ENCODE data around the gene MGMT. TPM values are rescaled to one million over a fixed set of nuclear protein-coding genes. Genes with fewer than 3 reads are reported as not detected.

Gene MGMT
- total RNA-seq, 1 donor from 2014 or later: 51.4 TPM

GRCh38 chr10:129626796-129627435 lies 159.9 kb downstream of the MGMT start:
- no peak overlapping the region for H3K4me3 ChIP-seq (ENCODE audit: low read depth, low read length)
- no peak for DNase-seq (ENCODE audit: low read depth)
- TF ChIP-seq CTCF (conservative IDR thresholded peaks at IDR 0.05; ENCODE audit: low read depth, low read length): no peak

- no peak for DNase-seq (ENCODE audit: low read depth)
- no peak overlapping the region for H3K4me3 ChIP-seq (ENCODE audit: low read depth, low read length)
- no peak for TF ChIP-seq CTCF (conservative IDR thresholded peaks at IDR 0.05; ENCODE audit: low read depth, low read length)
Measured at GRCh38 chr10:129627442-129627841, 160.4 kb downstream of the MGMT start.

GRCh38 chr10:129628823-129629222 lies 161.8 kb downstream of the MGMT start:
- no peak for TF ChIP-seq CTCF (conservative IDR thresholded peaks at IDR 0.05; ENCODE audit: low read depth, low read length)
- no peak overlapping the region for H3K4me3 ChIP-seq (ENCODE audit: low read depth, low read length)
- no peak for DNase-seq (ENCODE audit: low read depth)

GRCh38 chr10:129629911-129630310 lies 162.9 kb downstream of the MGMT start:
- no peak for TF ChIP-seq CTCF (conservative IDR thresholded peaks at IDR 0.05; ENCODE audit: low read depth, low read length)
- no peak overlapping the region for H3K4me3 ChIP-seq (ENCODE audit: low read depth, low read length)
- DNase-seq (ENCODE audit: low read depth): no peak

GRCh38 chr10:129631006-129631405 lies 164.0 kb downstream of the MGMT start:
- DNase-seq (ENCODE audit: low read depth): no peak
- no peak for TF ChIP-seq CTCF (conservative IDR thresholded peaks at IDR 0.05; ENCODE audit: low read depth, low read length)
- no peak overlapping the region for H3K4me3 ChIP-seq (ENCODE audit: low read depth, low read length)

- TF ChIP-seq CTCF (conservative IDR thresholded peaks at IDR 0.05; ENCODE audit: low read depth, low read length): no peak
- no peak overlapping the region for H3K4me3 ChIP-seq (ENCODE audit: low read depth, low read length)
- no peak for DNase-seq (ENCODE audit: low read depth)
Measured at GRCh38 chr10:129631870-129632623, 165.0 kb downstream of the MGMT start.

- no peak overlapping the region for H3K4me3 ChIP-seq (ENCODE audit: low read depth, low read length)
- DNase-seq (ENCODE audit: low read depth): no peak
- no peak for TF ChIP-seq CTCF (conservative IDR thresholded peaks at IDR 0.05; ENCODE audit: low read depth, low read length)
Measured at GRCh38 chr10:129637010-129637409, 170.0 kb downstream of the MGMT start.

All from epithelial cell of proximal tubule (primary cell).